AG08396 (cell line): ENCODE results near the gene KIAA1614.

ENCODE experiments used
- DNase-seq: peaks from one replicate; pipeline ENCODE4 v3.0.0; 2012; ENCODE audit warnings: low spot score, mixed read lengths

KIAA1614 gene

GRCh38 chr1:180924939-180925338, 12.2 kb downstream of the KIAA1614 start:
- no peak for DNase-seq

- no peak for DNase-seq
Measured at GRCh38 chr1:180925471-180926051, 12.9 kb downstream of the KIAA1614 start.

GRCh38 chr1:180926164-180926981, 13.7 kb downstream of the KIAA1614 start:
- DNase-seq: peak; percentile 44

- DNase-seq: no peak
Measured at GRCh38 chr1:180927348-180927747, 14.7 kb downstream of the KIAA1614 start.

- DNase-seq: no peak
Measured at GRCh38 chr1:180927841-180928240, 15.1 kb downstream of the KIAA1614 start.

- no peak for DNase-seq
Measured at GRCh38 chr1:180928331-180929230, 15.9 kb downstream of the KIAA1614 start.

- no peak for DNase-seq
Measured at GRCh38 chr1:180929389-180929788, 16.7 kb downstream of the KIAA1614 start.

- no peak for DNase-seq
Measured at GRCh38 chr1:180930687-180931086, 18.0 kb downstream of the KIAA1614 start.

- no peak for DNase-seq
Measured at GRCh38 chr1:180931529-180931928, 18.8 kb downstream of the KIAA1614 start.

GRCh38 chr1:180932378-180932777, 19.7 kb downstream of the KIAA1614 start:
- no peak for DNase-seq

- DNase-seq: no peak
Measured at GRCh38 chr1:180933141-180933540, 20.4 kb downstream of the KIAA1614 start.

GRCh38 chr1:180934563-180934962, 21.9 kb downstream of the KIAA1614 start:
- no peak for DNase-seq

GRCh38 chr1:180935326-180936109, 22.8 kb downstream of the KIAA1614 start:
- no peak for DNase-seq

- DNase-seq: no peak
Measured at GRCh38 chr1:180936110-180937011, 23.7 kb downstream of the KIAA1614 start.

GRCh38 chr1:180937012-180937372, 24.3 kb downstream of the KIAA1614 start:
- DNase-seq: no peak

- DNase-seq: no peak
Measured at GRCh38 chr1:180937624-180938225, 25.0 kb downstream of the KIAA1614 start.

- no peak for DNase-seq
Measured at GRCh38 chr1:180939073-180939710, 26.5 kb downstream of the KIAA1614 start.

- no peak for DNase-seq
Measured at GRCh38 chr1:180939711-180940103, 27.0 kb downstream of the KIAA1614 start.

GRCh38 chr1:180940445-180940844, 27.7 kb downstream of the KIAA1614 start:
- DNase-seq: no peak
